Activated CD4-positive, alpha-beta T cell treated with anti-CD3 and anti-CD28 coated beads, Interleukin-2, amount 50 U/mL, for 16 hours (primary cell): Measurements from ENCODE around the gene CDH23.

Experiments used
- DNase-seq: peaks from one replicate; pipeline ENCODE4 v3.0.0-alpha.2; 2020

CDH23 gene

GRCh38 chr10:71613261-71613777 lies 216.6 kb downstream of the CDH23 start:
- no peak for DNase-seq

- no peak for DNase-seq
These were observed 217.2 kb downstream of the CDH23 start for GRCh38 chr10:71613877-71614276.

GRCh38 chr10:71614946-71615345 lies 218.2 kb downstream of the CDH23 start:
- no peak for DNase-seq

GRCh38 chr10:71615538-71616329 lies 219.0 kb downstream of the CDH23 start:
- no peak for DNase-seq

GRCh38 chr10:71616817-71617654 lies 220.3 kb downstream of the CDH23 start:
- no peak for DNase-seq

- no peak for DNase-seq
These were observed 221.5 kb downstream of the CDH23 start for GRCh38 chr10:71618176-71618575.

GRCh38 chr10:71618598-71618997 lies 221.9 kb downstream of the CDH23 start:
- no peak for DNase-seq

GRCh38 chr10:71620642-71621041 lies 223.9 kb downstream of the CDH23 start:
- DNase-seq, result no peak

- no peak for DNase-seq
These were observed 224.8 kb downstream of the CDH23 start for GRCh38 chr10:71621231-71622153.

- no peak for DNase-seq
These were observed 225.4 kb downstream of the CDH23 start for GRCh38 chr10:71622154-71622526.

- DNase-seq, result no peak
These were observed 225.9 kb downstream of the CDH23 start for GRCh38 chr10:71622616-71623015.

GRCh38 chr10:71623098-71623985 lies 226.6 kb downstream of the CDH23 start:
- DNase-seq, result no peak

- DNase-seq, result no peak
These were observed 227.2 kb downstream of the CDH23 start for GRCh38 chr10:71623986-71624291.

- no peak for DNase-seq
These were observed 228.9 kb downstream of the CDH23 start for GRCh38 chr10:71625445-71626175.

- no peak for DNase-seq
These were observed 230.7 kb downstream of the CDH23 start for GRCh38 chr10:71627230-71627939.

GRCh38 chr10:71627956-71628355 lies 231.2 kb downstream of the CDH23 start:
- DNase-seq, result no peak

- DNase-seq, result no peak
These were observed 232.4 kb downstream of the CDH23 start for GRCh38 chr10:71629131-71629530.

- no peak for DNase-seq
These were observed 233.4 kb downstream of the CDH23 start for GRCh38 chr10:71630168-71630567.

GRCh38 chr10:71631007-71631861 lies 234.5 kb downstream of the CDH23 start:
- DNase-seq, result no peak
